Esophagus squamous epithelium (tissue), 5 donors: ENCODE results near the gene ANKRD22. TPM values are rescaled to one million over a fixed set of nuclear protein-coding genes. Genes with fewer than 3 reads are reported as not detected.

Experiments used
- DNase-seq: peaks from one replicate; lab custom pipeline; 2025; lab: John Stamatoyannopoulos, UW
- H3K27ac ChIP-seq, 4 donors: fragments of 200-600 bp; sonication (generic); one replicate each; pipeline ENCODE4 v1.5.1; 2016 to 2019; ENCODE audit warnings: mild to moderate bottlenecking in 1 of 4
- H3K27me3 ChIP-seq, 4 donors: fragments of 200-600 bp; sonication (generic); 1 replicate in 3 of 4; 2 replicates in 1 of 4; pipeline versions ENCODE4 v1.5.1 to v1.6.0; 2017 to 2021; ENCODE audit warnings: antibody characterized with exemption in 1 of 4
- H3K36me3 ChIP-seq, 3 donors: fragments of 200-600 bp; sonication (generic); one replicate each; pipeline ENCODE4 v1.5.1; 2016 to 2019
- H3K4me1 ChIP-seq, 3 donors: fragments of 200-600 bp; sonication (generic); one replicate each; pipeline ENCODE4 v1.5.1; 2017 to 2019
- H3K4me3 ChIP-seq, 4 donors: fragments of 200-600 bp; sonication (generic); 1 replicate in 3 of 4; 2 replicates in 1 of 4; pipeline ENCODE4 v1.5.1; 2016 to 2019; ENCODE audit warnings: mild to moderate bottlenecking in 2 of 4, moderate library complexity in 1 of 4
- H3K9me3 ChIP-seq, 3 donors: fragments of 200-600 bp; sonication (generic); one replicate each; pipeline ENCODE4 v1.5.1; 2016 to 2019
- CTCF ChIP-seq, 6 experiments: fragments of 450-650 bp in 4 of 6; fragments of 200-600 bp in 2 of 6; sonication (generic) in 2 of 6; IDR thresholded peaks; one replicate each; pipeline ENCODE4 v1.5.1; 2016 to 2019; ENCODE audit warnings: antibody characterized with exemption in 6 of 6, mild to moderate bottlenecking in 4 of 6, moderate library complexity in 4 of 6
- POLR2A ChIP-seq, 4 donors: fragments of 450-650 bp; IDR thresholded peaks; one replicate each; pipeline ENCODE4 v1.6.1; 2017; ENCODE audit warnings: antibody characterized with exemption in 4 of 4, mild to moderate bottlenecking in 4 of 4, moderate library complexity in 3 of 4
- WGBS, 2 donors: methylation state at CpG; one replicate each; pipeline ENCODE4 v1.1.5; 2018; 5-methylcytosine and 5-hydroxymethylcytosine counted together
- intact Hi-C: fragments of 100-400 bp; cut with DNase I; formaldehyde crosslinking; loops from one replicate; pipeline ENCODE4 v1.15.0; 2022
- total RNA-seq, 4 donors: library from RNA; depleted of rRNA; stranded (reverse); fragments of >200 nt; gene quantifications; one replicate each; pipeline ENCODE4 v1.1.0, GENCODE V29; 2016
- donor health status: DM: yes; HTN: yes; CAD: no.

Gene ANKRD22
- total RNA-seq, 4 donors from 2014 or later: 26.3 to 43.5 (median 31.5) TPM

- intact Hi-C loops: no loop called here
- Histone ChIP-seq H3K36me3 (peaks cover 0 to 6% (median 0%) of the 10 kb centered on the region in 3 donors), H3K27ac (no peak overlapping the region), H3K4me1 (peaks cover 0 to 48% (median 0%) of the 10 kb centered on the region in 3 donors), H3K9me3 (no peaks in the 10 kb centered on the region), H3K4me3 (no peak overlapping the region), H3K27me3 (no peaks in the 10 kb centered on the region)
- TF ChIP-seq POLR2A (IDR thresholded peaks at IDR 0.05) (no peak), CTCF (IDR thresholded peaks at IDR 0.05) (no peak)
- WGBS, 2 donors: 89 to 94% methylated on average over 2 of the region's 2 CpGs
- no peak for DNase-seq
Observed at GRCh38 chr10:88833156-88833555, 18.5 kb downstream of the ANKRD22 start.

DNA sequence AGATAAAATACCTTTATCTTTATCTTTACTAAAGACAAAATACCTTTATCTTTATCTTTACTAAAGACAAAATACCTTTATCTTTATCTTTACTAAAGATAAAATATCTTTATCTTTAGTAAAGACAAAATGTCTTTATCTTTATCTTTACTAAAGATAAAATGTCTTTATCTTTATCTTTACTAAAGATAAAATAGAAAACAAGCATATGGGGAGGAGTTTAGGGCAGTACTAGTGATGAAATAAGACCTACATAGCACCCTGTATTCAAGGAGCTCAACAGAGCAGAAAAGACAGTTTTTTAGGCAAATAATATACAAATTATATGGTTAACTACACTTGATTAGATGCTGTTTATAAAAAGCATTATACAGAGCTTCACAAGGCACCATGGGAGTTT lies 19.3 kb downstream of the ANKRD22 start:
- Histone ChIP-seq H3K27ac (no peak overlapping the region), H3K36me3 (peaks cover 0 to 6% (median 0%) of the 10 kb centered on the region in 3 donors), H3K4me3 (no peak overlapping the region), H3K4me1 (peaks cover 0 to 42% (median 0%) of the 10 kb centered on the region in 3 donors), H3K9me3 (no peaks in the 10 kb centered on the region), H3K27me3 (no peaks in the 10 kb centered on the region)
- intact Hi-C loops: no loop called here
- DNase-seq: no peak
- no peak for TF ChIP-seq POLR2A (IDR thresholded peaks at IDR 0.05)
- TF ChIP-seq CTCF (IDR thresholded peaks at IDR 0.05): no peak

GRCh38 chr10:88831709-88832108 lies 19.9 kb downstream of the ANKRD22 start:
- TF ChIP-seq POLR2A (IDR thresholded peaks at IDR 0.05) (no peak), CTCF (IDR thresholded peaks at IDR 0.05) (no peak)
- no peaks in the 10 kb centered on the region for H3K9me3 ChIP-seq
- intact Hi-C loops: no loop called here
- 32 to 37% methylated on average over 8 of the region's 8 CpGs for WGBS, 2 donors
- peaks cover 0 to 35% (median 0%) of the 10 kb centered on the region in 3 donors for H3K4me1 ChIP-seq
- H3K27me3 ChIP-seq: no peaks in the 10 kb centered on the region
- DNase-seq: no peak
- no peak overlapping the region for H3K27ac ChIP-seq
- H3K36me3 ChIP-seq: peaks cover 0 to 10% (median 0%) of the 10 kb centered on the region in 3 donors
- H3K4me3 ChIP-seq: no peak overlapping the region

DNA sequence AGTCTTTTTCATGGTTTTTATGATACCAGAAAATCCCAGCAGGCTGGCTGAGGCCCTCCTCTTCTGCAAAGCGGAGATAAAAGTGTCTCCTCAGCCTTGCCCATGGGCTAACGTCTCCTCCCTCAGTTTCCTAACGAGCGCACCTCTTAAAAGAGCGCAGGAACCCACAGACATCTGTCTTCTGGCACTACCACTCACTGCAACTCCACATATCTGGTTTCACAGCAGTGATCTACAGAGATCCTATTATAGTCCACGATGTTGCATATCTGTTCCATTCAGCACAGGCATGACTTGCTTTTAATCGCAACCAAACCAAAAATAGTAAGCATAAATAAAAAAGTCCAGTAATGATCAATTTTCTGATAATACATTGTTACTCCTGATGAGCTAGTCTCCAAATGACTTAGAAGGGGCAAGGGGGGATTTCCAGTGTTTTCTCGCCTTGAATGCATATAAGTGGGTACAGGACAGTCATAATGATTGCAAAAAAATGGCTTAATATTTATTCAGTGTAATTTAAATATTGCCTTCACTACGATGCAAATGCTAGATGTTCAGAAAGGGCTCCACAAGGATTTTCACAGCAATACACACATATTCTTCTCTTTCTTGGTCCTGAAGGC lies 20.9 kb downstream of the ANKRD22 start:
- Histone ChIP-seq H3K9me3 (no peaks in the 10 kb centered on the region), H3K27me3 (no peaks in the 10 kb centered on the region), H3K36me3 (peaks cover 0 to 13% (median 0%) of the 10 kb centered on the region in 3 donors), H3K27ac (no peak overlapping the region), H3K4me1 (peaks cover 0 to 25% (median 0%) of the 10 kb centered on the region in 3 donors), H3K4me3 (no peak overlapping the region)
- 67 to 88% methylated on average over 9 of the region's 9 CpGs for WGBS, 2 donors
- no peak for DNase-seq
- intact Hi-C loops: no loop called here
- TF ChIP-seq POLR2A (IDR thresholded peaks at IDR 0.05): no peak
- no peak for TF ChIP-seq CTCF (IDR thresholded peaks at IDR 0.05)

GRCh38 chr10:88828310-88828709 lies 23.3 kb downstream of the ANKRD22 start:
- 19 to 28% methylated on average over 1 of the region's 1 CpG for WGBS, 2 donors
- H3K9me3 ChIP-seq: no peaks in the 10 kb centered on the region
- H3K27me3 ChIP-seq: no peaks in the 10 kb centered on the region
- no peak for TF ChIP-seq CTCF (IDR thresholded peaks at IDR 0.05)
- TF ChIP-seq POLR2A (IDR thresholded peaks at IDR 0.05): no peak
- H3K4me3 ChIP-seq: no peak overlapping the region
- peaks cover 0 to 17% (median 0%) of the 10 kb centered on the region in 3 donors for H3K4me1 ChIP-seq
- DNase-seq: no peak
- H3K27ac ChIP-seq: no peak overlapping the region
- intact Hi-C loops: no loop called here
- H3K36me3 ChIP-seq: peaks cover 0 to 17% (median 0%) of the 10 kb centered on the region in 3 donors
